ENCODE data around the gene CNOT1. TPM values are rescaled to one million over a fixed set of nuclear protein-coding genes. Genes with fewer than 3 reads are reported as not detected.
A peak's percentile ranks its signal among the peaks of the same experiment; 100 is the strongest.

The CNOT1 gene
- total RNA-seq, 4 donors from 2014 or later: 54.7 to 119 (median 87.2) TPM

GRCh38 chr16:58509256-58510096 lies 120.2 kb downstream of the CNOT1 start:
- no peak for ATAC-seq
- no peaks in the 10 kb centered on the region for H3K27me3 ChIP-seq
- H3K36me3 ChIP-seq: no peaks in the 10 kb centered on the region
- TF ChIP-seq CTCF (IDR thresholded peaks at IDR 0.05 in 4 of 5, conservative IDR thresholded peaks at IDR 0.05 in 1 of 5): no peak
- no peak for TF ChIP-seq POLR2A (IDR thresholded peaks at IDR 0.05)
- in situ Hi-C loops (cut with MboI; ENCODE audit: low sequenced_read_pairs in 4 of 4) (loop anchor here in 3 of 4 donors (10.0 to 25.0 kb wide), 3 partner anchors 115 to 228 kb away; partner anchors contain the start of genes CNOT1 (in 1 of the 3) and GOT2 (in 1 of the 3)), intact Hi-C loops (cut with DNase I; ENCODE audit: low total_unique reads) (loop anchor here (5.0 kb wide), 1 partner anchor 248 kb away; no protein-coding TSS in a partner anchor)
- H3K27ac ChIP-seq: no peak overlapping the region
- DNase-seq: peak in 1 of 2 donors; percentile 8
- no peaks in the 10 kb centered on the region for H3K9me3 ChIP-seq
- no peak overlapping the region for H3K4me3 ChIP-seq
- peaks cover 3 to 9% of the 10 kb centered on the region in 2 donors for H3K4me1 ChIP-seq

GRCh38 chr16:58508671-58509251 lies 120.9 kb downstream of the CNOT1 start:
- in situ Hi-C loops (cut with MboI; ENCODE audit: low sequenced_read_pairs in 4 of 4): loop anchor here in 2 of 4 donors (25.0 kb wide), 2 partner anchors 154 to 229 kb away; partner anchors contain the start of gene GOT2 (in 1 of the 2)
- intact Hi-C loops (cut with DNase I; ENCODE audit: low total_unique reads): no loop called here
- no peak overlapping the region for H3K4me3 ChIP-seq
- no peaks in the 10 kb centered on the region for H3K36me3 ChIP-seq
- no peaks in the 10 kb centered on the region for H3K27me3 ChIP-seq
- DNase-seq (peak in 1 of 2 donors; percentile 7), ATAC-seq (no peak)
- H3K9me3 ChIP-seq: no peaks in the 10 kb centered on the region
- no peak overlapping the region for H3K27ac ChIP-seq
- H3K4me1 ChIP-seq: peaks cover 0 to 7% of the 10 kb centered on the region in 2 donors
- TF ChIP-seq POLR2A (IDR thresholded peaks at IDR 0.05) (no peak), CTCF (IDR thresholded peaks at IDR 0.05 in 4 of 5, conservative IDR thresholded peaks at IDR 0.05 in 1 of 5) (no peak)

GRCh38 chr16:58507963-58508670 lies 121.5 kb downstream of the CNOT1 start:
- Histone ChIP-seq H3K27ac (no peak overlapping the region), H3K4me3 (no peak overlapping the region), H3K4me1 (peaks cover 0 to 7% of the 10 kb centered on the region in 2 donors), H3K27me3 (no peaks in the 10 kb centered on the region), H3K36me3 (no peaks in the 10 kb centered on the region), H3K9me3 (no peaks in the 10 kb centered on the region)
- intact Hi-C loops (cut with DNase I; ENCODE audit: low total_unique reads): no loop called here
- ATAC-seq (no peak), DNase-seq (peak in 1 of 2 donors; percentile 5)
- TF ChIP-seq POLR2A (IDR thresholded peaks at IDR 0.05) (no peak), CTCF (IDR thresholded peaks at IDR 0.05 in 4 of 5, conservative IDR thresholded peaks at IDR 0.05 in 1 of 5) (no peak)
- in situ Hi-C loops (cut with MboI; ENCODE audit: low sequenced_read_pairs in 4 of 4): loop anchor here in 2 of 4 donors (25.0 kb wide), 2 partner anchors 154 to 229 kb away; partner anchors contain the start of gene GOT2 (in 1 of the 2)

GRCh38 chr16:58507195-58507962 lies 122.2 kb downstream of the CNOT1 start:
- no peak overlapping the region for H3K27ac ChIP-seq
- in situ Hi-C loops (cut with MboI; ENCODE audit: low sequenced_read_pairs in 4 of 4) (loop anchor here in 2 of 4 donors (25.0 kb wide), 2 partner anchors 155 to 230 kb away; partner anchors contain the start of gene GOT2 (in 1 of the 2)), intact Hi-C loops (cut with DNase I; ENCODE audit: low total_unique reads) (no loop called here)
- no peak for ATAC-seq
- TF ChIP-seq POLR2A (IDR thresholded peaks at IDR 0.05) (no peak), CTCF (IDR thresholded peaks at IDR 0.05 in 4 of 5, conservative IDR thresholded peaks at IDR 0.05 in 1 of 5) (no peak)
- H3K9me3 ChIP-seq: no peaks in the 10 kb centered on the region
- H3K27me3 ChIP-seq: no peaks in the 10 kb centered on the region
- H3K4me1 ChIP-seq: peaks cover 0 to 7% of the 10 kb centered on the region in 2 donors
- no peaks in the 10 kb centered on the region for H3K36me3 ChIP-seq
- no peak overlapping the region for H3K4me3 ChIP-seq
- no peak for DNase-seq
